Keratinocyte (primary cell): ENCODE data around the gene AGRN. TPM values are rescaled to one million over a fixed set of nuclear protein-coding genes. Genes with fewer than 3 reads are reported as not detected.

Source experiments
- DNase-seq: peaks from one replicate; pipeline ENCODE4 v3.0.0-alpha.2; 2011; ENCODE audit warnings: low read depth, missing footprints, low spot score
- FAIRE-seq: peaks from 2 replicates; lab custom pipeline; 2011; peaks lifted over from hg19 to GRCh38; lab: Jason Lieb, UNC
- H2AFZ ChIP-seq: 2 replicates; pipeline ENCODE4 v1.6.0; 2012; ENCODE audit warnings: low read length, control low read depth, inconsistent platforms; ENCODE audit not compliant: control insufficient read depth
- H3K27ac ChIP-seq: 2 replicates; pipeline ENCODE4 v1.5.1; 2011; ENCODE audit warnings: low read length; ENCODE audit not compliant: control insufficient read depth, insufficient read depth
- H3K27me3 ChIP-seq: 3 replicates; pipeline ENCODE4 v1.6.0; 2011; ENCODE audit warnings: low read length; ENCODE audit not compliant: control insufficient read depth, insufficient read depth; ENCODE audit errors: extremely low read depth
- H3K36me3 ChIP-seq, 2 experiments: 2 replicates in 1 of 2; 3 replicates in 1 of 2; pipeline ENCODE4 v1.5.1; 2011; ENCODE audit warnings: low read length in 2 of 2, mild to moderate bottlenecking in 1 of 2; ENCODE audit not compliant: control insufficient read depth in 2 of 2, insufficient read depth in 2 of 2; ENCODE audit errors: extremely low read depth in 1 of 2
- H3K4me1 ChIP-seq: 3 replicates; pipeline ENCODE4 v1.5.1; 2011; ENCODE audit warnings: low read length; ENCODE audit not compliant: control insufficient read depth, insufficient read depth; ENCODE audit errors: extremely low read depth
- H3K4me2 ChIP-seq: 3 replicates; pipeline ENCODE4 v1.6.0; 2011; ENCODE audit warnings: low read depth, low read length; ENCODE audit not compliant: control insufficient read depth, insufficient read depth; ENCODE audit errors: extremely low read depth
- H3K4me3 ChIP-seq, 3 experiments: fragments of 200-600 bp in 1 of 3; sonication (generic) in 1 of 3; 2 replicates in 2 of 3; 3 replicates in 1 of 3; pipeline ENCODE4 v1.5.1; 2011 to 2016; ENCODE audit warnings: low read length in 3 of 3, mild to moderate bottlenecking in 3 of 3, control low read depth in 2 of 3, inconsistent platforms in 1 of 3, low read depth in 1 of 3, mixed read lengths in 1 of 3, mixed run types in 1 of 3, moderate library complexity in 1 of 3; ENCODE audit not compliant: control insufficient read depth in 2 of 3, insufficient read depth in 2 of 3; ENCODE audit errors: extremely low read depth in 1 of 3
- H3K79me2 ChIP-seq: 2 replicates; pipeline ENCODE4 v1.6.0; 2012; ENCODE audit warnings: low read length; ENCODE audit not compliant: control insufficient read depth, insufficient read depth
- H3K9ac ChIP-seq: 3 replicates; pipeline ENCODE4 v1.6.0; 2011; ENCODE audit warnings: low read length; ENCODE audit not compliant: control insufficient read depth, insufficient read depth; ENCODE audit errors: extremely low read depth
- H3K9me1 ChIP-seq: 3 replicates; pipeline ENCODE4 v1.6.0; 2011; ENCODE audit warnings: low read length; ENCODE audit not compliant: control insufficient read depth, insufficient read depth; ENCODE audit errors: extremely low read depth
- H3K9me3 ChIP-seq: 2 replicates; pipeline ENCODE4 v1.5.1; 2012; ENCODE audit warnings: low read depth, low read length; ENCODE audit not compliant: control insufficient read depth
- H4K20me1 ChIP-seq: 3 replicates; pipeline ENCODE4 v1.6.0; 2011; ENCODE audit warnings: low read length; ENCODE audit not compliant: control insufficient read depth, insufficient read depth; ENCODE audit errors: extremely low read depth
- EZH2 ChIP-seq: IDR thresholded peaks from one replicate; pipeline ENCODE4 v1.6.1; 2012; ENCODE audit warnings: inconsistent platforms, mild to moderate bottlenecking, low read length, moderate library complexity
- dilution Hi-C: fragments of 300-500 bp; cut with MboI; formaldehyde crosslinking; loops from one replicate; pipeline ENCODE4 v1.7.0; 2020; ENCODE audit warnings: low sequenced_read_pairs; ENCODE audit not compliant: extremely low pct_ligation_motif_present
- polyA plus RNA-seq, 5 experiments: library from polyadenylated mRNA; depleted of rRNA in 3 of 5; stranded (reverse) in 3 of 5; stranded (forward) in 1 of 5; unstranded in 1 of 5; fragments of >200 nt; gene quantifications; 1 replicate in 1 of 5; 2 replicates in 3 of 5; 3 replicates in 1 of 5; pipeline versions ENCODE4 v1.2.1 to v1.2.3, GENCODE V29; 2011 to 2012; ENCODE audit warnings: missing spikeins in 2 of 5, low read depth in 1 of 5, low replicate concordance in 1 of 5
- TF ChIP-seq, protein P1 (sequence below), 3 experiments: IDR thresholded peaks in 1 of 3; conservative IDR thresholded peaks in 1 of 3; optimal IDR thresholded peaks in 1 of 3; 2 replicates in 2 of 3; 3 replicates in 1 of 3; pipeline versions ENCODE3 to v1.5.1; 2011; ENCODE audit warnings: low read length in 3 of 3, mild to moderate bottlenecking in 3 of 3, moderate library complexity in 2 of 3, control low read depth in 1 of 3, inconsistent platforms in 1 of 3; ENCODE audit not compliant: insufficient read depth in 2 of 3; ENCODE audit errors: extremely low read depth in 1 of 3

Gene AGRN
- polyA plus RNA-seq, 1 donor (not counting 4 experiments of a cell fraction or from before 2014, with no cell fraction given), result 72.4 TPM

DNA sequence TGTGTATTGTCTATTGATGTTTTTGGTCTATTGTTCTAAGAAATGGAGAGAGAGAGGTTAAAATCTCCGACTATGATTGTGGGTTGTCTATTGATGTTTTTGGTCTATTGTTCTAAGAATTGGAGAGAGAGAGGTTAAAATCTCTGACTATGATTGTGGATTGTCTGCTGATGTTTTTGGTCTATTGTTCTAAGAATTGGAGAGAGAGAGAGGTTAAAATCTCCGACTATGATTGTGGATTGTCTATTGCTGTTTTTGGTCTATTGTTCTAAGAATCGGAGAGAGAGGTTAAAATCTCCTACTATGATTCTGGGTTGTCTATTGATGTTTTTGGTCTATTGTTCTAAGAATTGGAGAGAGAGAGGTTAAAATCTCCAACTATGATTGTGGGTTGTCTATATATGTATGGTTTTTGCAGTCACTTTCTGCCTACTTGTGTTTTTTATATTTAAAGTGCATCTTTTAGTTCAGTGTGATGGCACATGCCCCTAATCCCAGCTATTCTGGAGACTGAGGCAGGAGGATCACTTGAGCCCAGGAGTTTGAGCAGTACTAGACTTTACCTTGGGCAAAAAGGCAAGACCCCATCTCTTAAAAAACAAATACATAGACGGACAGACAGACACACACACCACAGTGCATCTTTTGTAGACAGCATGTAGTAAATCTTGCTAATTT lies 79.7 kb downstream of the AGRN start:
- H3K36me3 ChIP-seq, result peaks cover 0 to 3% of the 10 kb centered on the region in 2 experiments
- H3K27ac ChIP-seq, result no peak overlapping the region
- TF ChIP-seq, protein P1, sequence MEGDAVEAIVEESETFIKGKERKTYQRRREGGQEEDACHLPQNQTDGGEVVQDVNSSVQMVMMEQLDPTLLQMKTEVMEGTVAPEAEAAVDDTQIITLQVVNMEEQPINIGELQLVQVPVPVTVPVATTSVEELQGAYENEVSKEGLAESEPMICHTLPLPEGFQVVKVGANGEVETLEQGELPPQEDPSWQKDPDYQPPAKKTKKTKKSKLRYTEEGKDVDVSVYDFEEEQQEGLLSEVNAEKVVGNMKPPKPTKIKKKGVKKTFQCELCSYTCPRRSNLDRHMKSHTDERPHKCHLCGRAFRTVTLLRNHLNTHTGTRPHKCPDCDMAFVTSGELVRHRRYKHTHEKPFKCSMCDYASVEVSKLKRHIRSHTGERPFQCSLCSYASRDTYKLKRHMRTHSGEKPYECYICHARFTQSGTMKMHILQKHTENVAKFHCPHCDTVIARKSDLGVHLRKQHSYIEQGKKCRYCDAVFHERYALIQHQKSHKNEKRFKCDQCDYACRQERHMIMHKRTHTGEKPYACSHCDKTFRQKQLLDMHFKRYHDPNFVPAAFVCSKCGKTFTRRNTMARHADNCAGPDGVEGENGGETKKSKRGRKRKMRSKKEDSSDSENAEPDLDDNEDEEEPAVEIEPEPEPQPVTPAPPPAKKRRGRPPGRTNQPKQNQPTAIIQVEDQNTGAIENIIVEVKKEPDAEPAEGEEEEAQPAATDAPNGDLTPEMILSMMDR (optimal IDR thresholded peaks at IDR 0.05 in 1 of 3, IDR thresholded peaks at IDR 0.05 in 1 of 3, conservative IDR thresholded peaks at IDR 0.05 in 1 of 3; ENCODE audit: extremely low read depth in 1 of 3, insufficient read depth in 2 of 3, low read length in 3 of 3), result no peak
- TF ChIP-seq EZH2, result no peak
- no peak overlapping the region for H3K4me2 ChIP-seq
- no peak overlapping the region for H3K9ac ChIP-seq
- dilution Hi-C loops, result no loop called here
- H3K9me1 ChIP-seq, result no peaks in the 10 kb centered on the region
- DNase-seq (no peak), FAIRE-seq (peak; percentile 74)
- H2AFZ ChIP-seq, result no peak overlapping the region
- no peak overlapping the region for H3K4me3 ChIP-seq
- no peaks in the 10 kb centered on the region for H4K20me1 ChIP-seq
- H3K79me2 ChIP-seq, result peaks cover 1% of the 10 kb centered on the region
- no peaks in the 10 kb centered on the region for H3K4me1 ChIP-seq
- peaks cover 2% of the 10 kb centered on the region for H3K9me3 ChIP-seq
- H3K27me3 ChIP-seq, result no peaks in the 10 kb centered on the region

DNA sequence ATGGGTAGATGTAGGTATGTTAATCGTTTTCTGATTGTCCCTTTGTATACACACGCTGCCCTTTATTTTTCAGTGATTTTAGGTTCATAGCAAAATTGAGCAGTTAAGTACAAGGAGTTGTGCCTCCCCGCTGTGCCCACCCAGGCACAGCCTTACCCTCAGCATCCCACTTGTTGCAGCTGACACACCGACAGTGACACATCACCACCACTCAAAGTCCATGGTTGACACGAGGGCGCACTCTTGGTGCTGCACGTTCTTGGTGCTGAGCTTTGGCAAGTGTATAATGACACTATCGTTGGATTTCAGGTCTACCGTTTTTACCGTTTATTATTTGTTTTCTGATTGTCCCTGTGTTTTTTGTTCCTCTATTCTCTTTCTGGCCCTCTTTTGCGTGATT lies 80.4 kb downstream of the AGRN start:
- Histone ChIP-seq H3K9ac (no peak overlapping the region), H3K4me2 (no peak overlapping the region), H3K27me3 (no peaks in the 10 kb centered on the region), H3K9me3 (peaks cover 2% of the 10 kb centered on the region), H2AFZ (no peak overlapping the region), H3K4me3 (no peak overlapping the region), H3K79me2 (peaks cover 3% of the 10 kb centered on the region), H3K27ac (no peak overlapping the region), H3K4me1 (no peaks in the 10 kb centered on the region), H3K36me3 (peaks cover 0 to 3% of the 10 kb centered on the region in 2 experiments), H3K9me1 (no peaks in the 10 kb centered on the region), H4K20me1 (no peaks in the 10 kb centered on the region)
- DNase-seq, result no peak
- dilution Hi-C loops, result no loop called here
- TF ChIP-seq, protein P1 (optimal IDR thresholded peaks at IDR 0.05 in 1 of 3, IDR thresholded peaks at IDR 0.05 in 1 of 3, conservative IDR thresholded peaks at IDR 0.05 in 1 of 3; ENCODE audit: extremely low read depth in 1 of 3, insufficient read depth in 2 of 3, low read length in 3 of 3), result no peak
- no peak for FAIRE-seq
